Fibroblast of mammary gland (primary cell): ENCODE results near the gene SPEM1.
"Not testable (repeated sequence)": the region's sequence is repeated elsewhere in the genome, so short reads cannot be mapped to it uniquely, and the experiment has no call there.

Source experiments
- DNase-seq: peaks from one replicate; pipeline ENCODE4 v3.0.0-alpha.2; 2010; ENCODE audit warnings: low read depth
- H3K4me3 ChIP-seq: 2 replicates; pipeline ENCODE4 v1.5.1; 2011; ENCODE audit warnings: low read depth, mild to moderate bottlenecking, low read length, moderate library complexity; ENCODE audit not compliant: control insufficient read depth
- TF ChIP-seq, protein P1 (sequence below): conservative IDR thresholded peaks from 2 replicates; pipeline ENCODE4 v1.5.1; 2011; ENCODE audit warnings: low read depth, low read length, inconsistent platforms; ENCODE audit not compliant: control insufficient read depth, insufficient read depth

Gene SPEM1

DNA sequence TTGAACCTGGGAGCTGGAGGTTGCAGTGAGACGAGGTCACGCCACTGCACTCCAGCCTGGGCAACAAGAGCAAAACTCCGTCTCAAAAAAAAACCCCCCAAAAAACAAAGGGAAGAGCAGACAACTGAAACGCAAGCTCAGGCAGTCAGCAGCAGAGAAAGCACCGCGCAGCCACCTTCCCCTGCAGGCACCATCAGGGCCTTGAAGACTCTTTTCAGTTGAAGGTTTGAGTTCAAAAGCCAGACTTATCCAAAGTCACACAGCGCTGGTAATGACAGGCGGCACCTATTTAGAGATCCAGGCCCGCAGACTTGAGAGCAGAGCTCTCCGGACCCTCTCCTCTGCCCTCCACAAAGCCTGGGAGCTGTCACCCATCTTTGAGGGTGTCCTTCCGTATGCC, 48.2 kb downstream of the SPEM1 start:
- H3K4me3 ChIP-seq = no peak overlapping the region
- DNase-seq = no peak
- TF ChIP-seq, protein P1, sequence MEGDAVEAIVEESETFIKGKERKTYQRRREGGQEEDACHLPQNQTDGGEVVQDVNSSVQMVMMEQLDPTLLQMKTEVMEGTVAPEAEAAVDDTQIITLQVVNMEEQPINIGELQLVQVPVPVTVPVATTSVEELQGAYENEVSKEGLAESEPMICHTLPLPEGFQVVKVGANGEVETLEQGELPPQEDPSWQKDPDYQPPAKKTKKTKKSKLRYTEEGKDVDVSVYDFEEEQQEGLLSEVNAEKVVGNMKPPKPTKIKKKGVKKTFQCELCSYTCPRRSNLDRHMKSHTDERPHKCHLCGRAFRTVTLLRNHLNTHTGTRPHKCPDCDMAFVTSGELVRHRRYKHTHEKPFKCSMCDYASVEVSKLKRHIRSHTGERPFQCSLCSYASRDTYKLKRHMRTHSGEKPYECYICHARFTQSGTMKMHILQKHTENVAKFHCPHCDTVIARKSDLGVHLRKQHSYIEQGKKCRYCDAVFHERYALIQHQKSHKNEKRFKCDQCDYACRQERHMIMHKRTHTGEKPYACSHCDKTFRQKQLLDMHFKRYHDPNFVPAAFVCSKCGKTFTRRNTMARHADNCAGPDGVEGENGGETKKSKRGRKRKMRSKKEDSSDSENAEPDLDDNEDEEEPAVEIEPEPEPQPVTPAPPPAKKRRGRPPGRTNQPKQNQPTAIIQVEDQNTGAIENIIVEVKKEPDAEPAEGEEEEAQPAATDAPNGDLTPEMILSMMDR = no peak

DNA sequence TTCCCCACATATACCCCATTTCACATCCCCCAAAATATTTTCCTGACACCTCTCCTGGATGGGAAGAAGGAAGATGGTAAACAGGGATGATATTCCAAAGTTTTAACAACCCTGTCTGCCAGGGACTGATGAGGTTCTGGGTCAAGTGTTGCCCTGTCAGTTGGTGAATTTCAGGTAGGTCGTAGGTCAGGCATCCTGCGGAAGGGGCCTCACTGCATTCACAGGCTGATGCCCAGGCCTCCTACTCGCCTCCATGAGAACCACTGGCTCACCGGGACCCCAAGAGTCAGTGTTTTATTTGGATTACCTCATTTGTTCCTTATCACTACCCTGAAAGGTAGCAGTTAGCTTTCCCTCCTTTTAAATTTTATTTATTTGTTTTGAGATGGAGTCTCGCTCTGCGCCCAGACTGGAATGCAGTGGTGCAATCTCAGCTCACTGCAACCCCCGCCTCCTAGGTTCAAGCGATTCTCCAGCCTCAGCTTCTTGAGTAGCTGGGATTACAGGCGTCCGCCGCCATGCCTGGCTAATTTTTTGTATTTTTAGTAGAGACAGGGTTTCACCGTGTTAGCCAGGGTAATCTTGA, 48.8 kb downstream of the SPEM1 start:
- no peak overlapping the region for H3K4me3 ChIP-seq
- DNase-seq = no peak
- TF ChIP-seq, protein P1 = no peak

DNA sequence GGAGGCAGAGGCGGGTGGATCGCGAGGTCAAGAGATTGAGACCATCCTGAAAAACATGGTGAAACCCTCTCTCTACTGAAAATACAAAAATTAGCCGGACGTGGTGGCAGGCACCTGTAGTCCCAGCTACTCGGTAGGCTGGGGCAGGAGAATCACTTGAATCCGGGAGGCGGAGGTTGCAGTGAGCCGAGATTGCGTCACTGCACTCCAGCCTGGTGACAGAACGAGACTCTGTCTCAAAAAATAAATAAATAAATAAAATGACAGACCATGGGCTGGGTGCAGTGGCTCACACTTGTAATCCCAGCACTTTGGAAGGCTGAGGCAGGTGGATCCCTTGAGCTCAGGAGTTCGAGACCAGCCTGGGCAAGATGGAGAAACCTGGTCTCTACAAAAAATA, 49.7 kb downstream of the SPEM1 start:
- H3K4me3 ChIP-seq, DNase-seq: not testable (repeated sequence)

DNA sequence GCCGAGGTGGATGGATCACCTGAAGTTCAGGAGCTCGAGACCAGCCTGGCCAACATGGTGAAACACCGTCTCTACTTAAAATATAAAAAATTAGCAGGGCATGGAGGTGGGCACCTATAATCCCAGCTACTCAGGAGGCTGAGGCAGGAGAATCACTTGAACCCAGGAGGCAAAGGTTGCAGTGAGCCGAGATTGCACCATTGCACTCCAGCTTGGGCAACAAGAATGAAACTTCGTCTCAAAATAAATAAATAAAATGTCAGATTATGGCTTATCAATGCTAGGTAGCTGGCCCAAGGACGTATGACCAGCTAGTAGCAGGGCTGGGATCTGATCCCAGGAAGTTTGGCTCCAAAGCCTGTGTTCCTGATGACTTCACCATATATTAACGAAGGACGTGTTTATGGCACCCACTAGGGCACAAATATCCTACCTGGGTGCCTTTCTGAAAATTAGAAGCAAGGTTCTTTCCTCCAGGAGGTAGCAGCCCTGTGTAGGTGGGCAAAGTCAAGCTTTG, 50.4 kb downstream of the SPEM1 start:
- not testable (repeated sequence) for DNase-seq, H3K4me3 ChIP-seq
